Fibroblast of the aortic adventitia (primary cell): Measurements from ENCODE around the gene TMEM63B. TPM values are rescaled to one million over a fixed set of nuclear protein-coding genes. Genes with fewer than 3 reads are reported as not detected.

Experiments
- DNase-seq: peaks from one replicate; pipeline ENCODE4 v3.0.0-alpha.2; 2010; ENCODE audit warnings: low read depth
- H3K4me3 ChIP-seq: 2 replicates; pipeline ENCODE4 v1.5.1; 2011; ENCODE audit warnings: low read depth, mild to moderate bottlenecking, control low read depth, low read length, moderate library complexity
- CTCF ChIP-seq: IDR thresholded peaks from 2 replicates; pipeline ENCODE4 v1.5.1; 2011; ENCODE audit warnings: mild to moderate bottlenecking, low read length, control low read depth, inconsistent platforms; ENCODE audit not compliant: insufficient read depth
- total RNA-seq: library from RNA; depleted of rRNA; stranded (reverse); fragments of >200 nt; gene quantifications from 2 replicates; pipeline ENCODE4 v1.2.3, GENCODE V29; 2012; ENCODE audit warnings: low replicate concordance

TMEM63B gene
- total RNA-seq, 1 donor, result 20.7 TPM

DNA sequence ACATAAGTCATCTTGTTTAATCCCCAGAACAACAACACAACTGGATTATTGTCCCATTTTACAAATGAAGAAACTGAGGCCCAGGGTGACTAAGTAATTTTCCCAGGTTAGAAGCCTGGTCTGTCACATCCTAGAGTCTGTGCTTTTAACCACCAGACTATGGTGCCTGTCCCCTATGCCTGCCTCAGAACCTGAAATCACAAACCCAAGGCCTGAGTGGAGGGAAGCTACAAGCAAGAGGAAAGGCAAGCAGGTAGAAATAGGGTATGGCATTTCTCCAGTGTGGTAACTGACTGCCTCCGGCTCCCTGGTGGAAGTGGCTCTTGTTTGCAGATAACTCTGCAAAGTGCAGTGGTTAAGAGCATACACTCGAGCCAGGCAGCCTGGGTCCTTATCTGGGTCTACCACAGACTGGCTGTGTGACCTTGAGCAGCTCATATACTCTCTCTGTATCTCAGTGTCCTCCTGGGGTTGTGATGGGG is 2.5 kb downstream of the TMEM63B start:
- H3K4me3 ChIP-seq, result no peak overlapping the region
- DNase-seq, result no peak
- TF ChIP-seq CTCF, result no peak

GRCh38 chr6:44131892-44132291 is 4.5 kb downstream of the TMEM63B start:
- no peak for TF ChIP-seq CTCF
- H3K4me3 ChIP-seq, result no peak overlapping the region
- no peak for DNase-seq

- no peak for TF ChIP-seq CTCF
- DNase-seq, result no peak
- H3K4me3 ChIP-seq, result no peak overlapping the region
These were observed 5.1 kb downstream of the TMEM63B start for GRCh38 chr6:44132476-44132875.

- no peak for TF ChIP-seq CTCF
- DNase-seq, result peak; percentile 57
- H3K4me3 ChIP-seq, result peak overlapping the region; percentile 9
These were observed 5.9 kb downstream of the TMEM63B start for GRCh38 chr6:44133003-44133931.

GRCh38 chr6:44133981-44134711 is 6.8 kb downstream of the TMEM63B start:
- no peak for TF ChIP-seq CTCF
- no peak for DNase-seq
- no peak overlapping the region for H3K4me3 ChIP-seq

DNA sequence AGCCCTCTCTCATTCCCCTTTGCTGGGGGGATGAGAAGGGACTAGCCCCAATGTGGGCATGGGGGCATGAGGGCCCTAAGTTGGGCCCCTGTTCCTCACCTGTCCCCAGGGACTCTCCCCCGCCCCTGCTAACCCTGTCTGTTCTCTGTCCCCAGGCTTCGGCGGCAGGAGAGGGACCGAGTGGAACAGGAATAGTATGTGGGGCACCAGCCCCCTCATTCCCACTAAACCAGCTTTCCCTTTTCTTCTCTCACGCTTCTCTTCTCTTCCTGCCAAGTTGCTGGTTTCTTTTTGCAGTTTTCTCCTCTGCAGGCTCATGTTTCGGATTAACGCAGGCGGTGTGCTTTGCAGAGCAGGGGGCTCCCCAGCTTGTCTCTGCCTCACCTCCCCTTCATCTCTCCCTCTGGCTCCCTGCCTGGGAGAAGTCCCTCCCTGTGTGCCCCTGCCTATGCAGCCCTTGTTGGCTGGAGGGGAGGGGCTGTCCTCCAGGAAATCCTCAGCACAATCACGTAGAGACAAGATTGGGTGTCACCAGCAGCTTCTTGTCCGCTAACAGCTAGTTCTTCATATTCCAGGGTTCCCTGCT is 7.9 kb downstream of the TMEM63B start:
- no peak for DNase-seq
- no peak for TF ChIP-seq CTCF
- no peak overlapping the region for H3K4me3 ChIP-seq
